Erythroblast (primary cell): ENCODE data around the gene STXBP3.

Experiments
- GATA1 ChIP-seq: IDR thresholded peaks from 2 replicates; pipeline ENCODE4 v1.6.1; 2011; ENCODE audit warnings: low read depth, mild to moderate bottlenecking, control low read depth, low read length, moderate library complexity
- POLR2A ChIP-seq: IDR thresholded peaks from 2 replicates; pipeline ENCODE4 v1.6.1; 2011; ENCODE audit warnings: mild to moderate bottlenecking, low read length

DNA sequence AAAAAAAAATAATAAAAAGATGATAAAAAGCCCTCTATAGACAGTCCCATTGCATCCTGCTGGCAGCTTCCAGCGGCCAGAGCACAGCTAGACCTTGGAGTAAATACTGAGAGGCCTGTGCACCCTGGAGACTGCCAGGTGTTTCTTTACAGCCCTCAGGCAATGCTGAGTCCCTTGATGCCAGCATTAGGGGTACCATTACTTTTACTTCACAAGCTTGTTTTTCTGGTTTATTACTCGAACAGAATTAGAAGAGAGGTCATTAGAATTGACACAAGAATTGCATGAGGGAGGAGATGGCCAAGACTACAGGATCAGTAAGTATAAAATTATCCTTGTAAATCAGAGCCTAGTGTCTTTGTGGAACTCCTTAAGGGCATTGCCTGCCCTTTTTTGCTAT, 66.9 kb downstream of the STXBP3 start:
- TF ChIP-seq POLR2A (no peak), GATA1 (no peak)
